A549 (cell line): ENCODE data around the gene CTNNAL1. TPM values are rescaled to one million over a fixed set of nuclear protein-coding genes. Genes with fewer than 3 reads are reported as not detected.

ENCODE experiments used
- ATAC-seq, 2 experiments: fragments of 200-7000 bp in 1 of 2; fragments of >200 bp in 1 of 2; cut with Nextera tagmentation in 1 of 2; cut with Tn5 transposase in 1 of 2; 3 replicates each; pipeline versions ENCODE4 v1.8.0 to v1.9.1; 2018 to 2020; ENCODE audit warnings: mild to moderate bottlenecking in 1 of 2, moderate library complexity in 1 of 2
- CTCF ChIA-PET: fragments of 300-600 bp; sonication (Branson Sonifier 250); formaldehyde crosslinking; extraction: SDS; loops from one replicate; lab custom pipeline; 2021; ENCODE audit warnings: antibody characterized with exemption, inconsistent platforms; lab: Yijun Ruan, JAX
- POLR2A ChIA-PET: fragments of 350-600 bp; formaldehyde crosslinking; extraction: SDS; loops from one replicate; lab custom pipeline; 2021; ENCODE audit warnings: antibody characterized with exemption, inconsistent platforms; lab: Yijun Ruan, JAX
- DNase-seq, 2 experiments: peaks; one replicate each; pipeline versions ENCODE4 v3.0.0 to v3.0.0-alpha.2; 2011 to 2016; ENCODE audit warnings: low read depth in 1 of 2, low spot score in 1 of 2
- FAIRE-seq: peaks from 2 replicates; lab custom pipeline; 2011; peaks lifted over from hg19 to GRCh38; lab: Jason Lieb, UNC
- H3K27ac ChIP-seq, 2 experiments: fragments of >200 bp; sonication (Bioruptor Twin); formaldehyde crosslinking; 3 replicates each; pipeline ENCODE4 v1.5.1; 2016 to 2017
- H3K4me1 ChIP-seq: fragments of >200 bp; sonication (Bioruptor Twin); formaldehyde crosslinking; 3 replicates; pipeline ENCODE4 v1.6.1; 2016
- H3K4me2 ChIP-seq: fragments of >200 bp; sonication (Bioruptor Twin); formaldehyde crosslinking; 3 replicates; pipeline ENCODE4 v1.6.1; 2016
- H3K4me3 ChIP-seq: fragments of >200 bp; sonication (Bioruptor Twin); formaldehyde crosslinking; 3 replicates; pipeline ENCODE4 v1.5.1; 2016
- H3K9me3 ChIP-seq: fragments of >200 bp; sonication (Bioruptor Twin); formaldehyde crosslinking; 3 replicates; pipeline ENCODE4 v1.6.1; 2016
- ATOH8 ChIP-seq: fragments of 250-450 bp; sonication (Bioruptor Pico); IDR thresholded peaks from 2 replicates; pipeline ENCODE4 v1.5.0; 2020; ENCODE audit warnings: low read depth, mild to moderate bottlenecking, moderate library complexity
- CBX2 ChIP-seq: fragments of 200-600 bp; sonication (generic); IDR thresholded peaks from 2 replicates; pipeline ENCODE4 v1.6.1; 2016; ENCODE audit warnings: low read depth, mild to moderate bottlenecking, borderline replicate concordance
- CEBPB ChIP-seq, 2 experiments: fragments of >200 bp in 1 of 2; sonication (Bioruptor Twin) in 1 of 2; formaldehyde crosslinking in 1 of 2; IDR thresholded peaks; 2 replicates each; pipeline ENCODE4 v1.6.1; 2012 to 2016
- EP300 ChIP-seq, 2 experiments: fragments of >200 bp; sonication (Bioruptor Twin); formaldehyde crosslinking; IDR thresholded peaks; 2 replicates in 1 of 2; 3 replicates in 1 of 2; pipeline ENCODE4 v1.6.1; 2016 to 2017
- ESRRA ChIP-seq: fragments of 150-350 bp; IDR thresholded peaks from 2 replicates; pipeline ENCODE4 v1.6.1; 2014; ENCODE audit warnings: mild to moderate bottlenecking, low read length, borderline replicate concordance
- FOSL2 ChIP-seq, 2 experiments: fragments of 450-650 bp in 1 of 2; fragments of >200 bp in 1 of 2; sonication (Bioruptor Twin) in 1 of 2; formaldehyde crosslinking; IDR thresholded peaks; 2 replicates each; pipeline versions ENCODE4 v1.5.0 to v1.6.1; 2016 to 2020; ENCODE audit warnings: mild to moderate bottlenecking in 1 of 2, moderate library complexity in 1 of 2
- GATA3 ChIP-seq: IDR thresholded peaks from 2 replicates; pipeline ENCODE4 v1.6.1; 2012; ENCODE audit warnings: borderline replicate concordance
- HES2 ChIP-seq: fragments of >200 bp; sonication (Bioruptor Twin); formaldehyde crosslinking; IDR thresholded peaks from 2 replicates; pipeline ENCODE4 v1.6.1; 2016
- HEYL ChIP-seq: fragments of 250-450 bp; sonication (Bioruptor Pico); IDR thresholded peaks from 2 replicates; pipeline ENCODE4 v1.8.0; 2021; ENCODE audit warnings: mild to moderate bottlenecking, moderate library complexity
- HOXB5 ChIP-seq: fragments of 250-450 bp; sonication (Bioruptor Pico); IDR thresholded peaks from 2 replicates; pipeline ENCODE4 v1.5.0; 2020; ENCODE audit warnings: mild to moderate bottlenecking, moderate library complexity
- JUN ChIP-seq, 2 experiments: fragments of >200 bp; sonication (Bioruptor Twin); formaldehyde crosslinking; IDR thresholded peaks; 2 replicates in 1 of 2; 3 replicates in 1 of 2; pipeline ENCODE4 v1.6.1; 2016 to 2017
- JUNB ChIP-seq: fragments of >200 bp; sonication (Bioruptor Twin); formaldehyde crosslinking; IDR thresholded peaks from 2 replicates; pipeline ENCODE4 v1.6.1; 2016
- KDM1A ChIP-seq: fragments of 200-600 bp; sonication (generic); IDR thresholded peaks from 2 replicates; pipeline ENCODE4 v1.6.1; 2016; ENCODE audit warnings: low read depth, mild to moderate bottlenecking
- KDM5A ChIP-seq: fragments of 200-600 bp; sonication (generic); IDR thresholded peaks from 2 replicates; pipeline ENCODE4 v1.6.1; 2016; ENCODE audit warnings: antibody characterized with exemption, mild to moderate bottlenecking
- MAX ChIP-seq: IDR thresholded peaks from 2 replicates; pipeline ENCODE4 v1.6.1; 2012
- NPAS2 ChIP-seq: fragments of 250-450 bp; sonication (Bioruptor Pico); IDR thresholded peaks from 2 replicates; pipeline ENCODE4 v1.8.0; 2022; ENCODE audit warnings: mild to moderate bottlenecking, moderate library complexity, borderline replicate concordance
- RFX5 ChIP-seq: fragments of 450-650 bp; IDR thresholded peaks from 2 replicates; pipeline ENCODE4 v1.7.1; 2014; ENCODE audit warnings: antibody characterized with exemption, mild to moderate bottlenecking, moderate library complexity
- SMC3 ChIP-seq: fragments of >200 bp; sonication (Bioruptor Twin); formaldehyde crosslinking; IDR thresholded peaks from 3 replicates; pipeline ENCODE4 v1.6.1; 2018; ENCODE audit warnings: inconsistent platforms
- ZC3H11A ChIP-seq: fragments of 450-650 bp; IDR thresholded peaks from 2 replicates; pipeline ENCODE4 v1.6.1; 2014; ENCODE audit warnings: antibody characterized with exemption, mild to moderate bottlenecking
- ZNF302 ChIP-seq: fragments of 250-450 bp; sonication (Bioruptor Pico); IDR thresholded peaks from 2 replicates; pipeline ENCODE4 v1.9.0; 2021; ENCODE audit warnings: inconsistent platforms, mild to moderate bottlenecking, moderate library complexity
- WGBS: methylation state at CpG from one replicate; pipeline ENCODE4 v1.1.6; 2017; ENCODE audit errors: missing lambda C conversion rate; 5-methylcytosine and 5-hydroxymethylcytosine counted together
- polyA plus RNA-seq, 4 experiments: library from polyadenylated mRNA; depleted of rRNA in 3 of 4; stranded (reverse); fragments of >200 nt; fragmentation: RNase III in 1 of 4; extraction: RNeasy Plus Mini Kit Qiagen cat#74134 plus additional on column Dnase treatment in 1 of 4; gene quantifications; 2 replicates in 3 of 4; 3 replicates in 1 of 4; pipeline ENCODE4 v1.2.3, GENCODE V29; 2011 to 2017

Gene CTNNAL1
- polyA plus RNA-seq, 2 of the 4 experiments (the other 2 are of a cell fraction), result 43.8 to 63.6 TPM

DNA sequence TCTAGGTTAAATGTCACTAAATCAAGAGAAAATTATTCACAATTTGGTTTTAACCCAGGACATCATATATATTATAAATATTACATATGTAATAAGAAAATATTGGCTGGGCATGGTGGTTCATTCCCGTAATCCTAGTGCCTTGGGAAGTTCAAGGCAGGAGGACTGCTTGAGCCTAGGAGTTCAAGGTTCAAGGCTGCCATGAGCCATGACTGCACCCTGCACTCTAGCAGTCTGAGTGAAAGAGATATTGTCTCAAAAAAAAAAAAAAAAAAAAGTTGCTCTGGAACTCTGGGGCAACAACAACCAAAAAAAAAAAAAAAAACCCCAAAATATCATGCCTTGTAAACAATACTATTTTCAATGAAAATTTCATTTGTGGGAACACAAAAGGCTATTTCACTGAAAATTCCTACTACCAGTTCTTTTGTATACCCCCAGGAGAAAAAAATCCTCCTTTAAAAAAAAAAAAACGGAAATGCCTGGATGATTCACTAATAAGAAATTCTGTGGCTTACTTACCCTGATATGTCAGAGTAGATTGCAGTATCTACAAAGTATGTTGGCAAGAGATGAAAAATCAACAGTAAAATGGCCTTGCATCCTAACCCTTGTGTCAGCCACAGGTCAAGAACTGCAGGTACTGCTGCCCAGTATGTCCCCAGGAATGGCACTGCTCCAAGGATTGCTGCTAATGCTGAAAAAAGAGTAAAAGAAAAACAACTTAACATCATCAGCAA, 22.6 kb upstream of the CTNNAL1 start (continued):
- TF ChIP-seq NPAS2 (no peak), JUNB (peak; percentile 95), ESRRA (no peak), RFX5 (no peak), SMC3 (no peak), GATA3 (peak; percentile 95), ZC3H11A (no peak), HEYL (no peak), FOSL2 (IDR thresholded peaks at IDR 0.05) (peak; percentile 91), FOSL2 (CRISPR knock-in tag; IDR thresholded peaks at IDR 0.05) (peak; percentile 88), KDM1A (no peak), MAX (peak; percentile 63), CBX2 (no peak)

GRCh38 chr9:109033941-109034700, 20.8 kb upstream of the CTNNAL1 start:
- Histone ChIP-seq H3K9me3 (no peaks in the 10 kb centered on the region), H3K4me3 (no peak overlapping the region), H3K27ac (peak overlapping the region; percentile 78 to 86), H3K4me2 (peak overlapping the region; percentile 47), H3K4me1 (peaks cover 71% of the 10 kb centered on the region)
- peak in 1 of 2 experiments; percentile 46; a peak in 3 of 6 replicates for ATAC-seq
- peak; percentile 38 to 77; a peak in 3 of 4 replicates for TF ChIP-seq CEBPB (IDR thresholded peaks at IDR 0.05)
- no peak for TF ChIP-seq ATOH8 (CRISPR knock-in tag)
- TF ChIP-seq HES2, result 0 out of 2 replicates have a peak, but pooled peaks have one; percentile 16
- no peak for TF ChIP-seq HOXB5 (CRISPR knock-in tag)
- 0 out of 2 replicates have a peak, but pooled peaks have one; percentile 16 for TF ChIP-seq MAX
- peak; percentile 65; the same call in 1 of the 2 replicates for TF ChIP-seq GATA3
- no peak for TF ChIP-seq KDM5A
- TF ChIP-seq JUN (IDR thresholded peaks at IDR 0.05), result no peak
- no peak for TF ChIP-seq ZNF302 (CRISPR knock-in tag)
- TF ChIP-seq JUNB, result peak; percentile 45; the same call in 1 of the 2 replicates
- peak in 1 of 2 experiments; percentile 22; a peak in 1 of 5 replicates for TF ChIP-seq EP300 (IDR thresholded peaks at IDR 0.05)
- POLR2A ChIA-PET, result no interaction called here
- CTCF ChIA-PET, result interaction anchor here (1.0 to 1.9 kb wide), 3 partner anchors 12 to 149 kb away, joined by 3 to 4 read pairs (median 4); no protein-coding TSS in a partner anchor
- no peak for FAIRE-seq
- whole genome bisulfite sequencing, result 70% methylated on average over 6 of the region's 6 CpGs
- peak in 1 of 2 experiments; percentile 58 for DNase-seq

DNA sequence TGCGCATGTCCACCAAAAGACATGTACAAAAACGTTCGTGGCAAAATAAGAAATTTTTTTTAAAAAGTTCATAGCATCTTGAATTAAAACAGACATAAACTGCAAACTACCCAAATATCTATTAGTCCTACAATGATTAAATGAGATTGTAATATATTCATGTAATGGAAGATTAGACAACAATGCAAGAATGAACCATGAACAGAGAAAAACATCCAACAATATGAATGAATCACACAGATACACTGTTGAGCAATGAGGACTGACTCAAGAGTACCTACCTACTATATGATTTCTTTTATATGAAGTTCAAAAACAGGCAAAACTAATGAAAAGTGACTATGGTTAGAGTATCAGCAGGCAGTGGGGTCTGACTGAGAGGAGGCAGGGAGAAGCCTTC, 17.9 kb upstream of the CTNNAL1 start:
- CTCF ChIA-PET, result no interaction called here
- Histone ChIP-seq H3K4me1 (peaks cover 42% of the 10 kb centered on the region), H3K4me3 (no peak overlapping the region), H3K27ac (no peak overlapping the region), H3K4me2 (no peak overlapping the region), H3K9me3 (no peaks in the 10 kb centered on the region)
- 95% methylated on average over 3 of the region's 3 CpGs for WGBS
- TF ChIP-seq FOSL2 (IDR thresholded peaks at IDR 0.05) (no peak), FOSL2 (CRISPR knock-in tag; IDR thresholded peaks at IDR 0.05) (0 out of 2 replicates have a peak, but pooled peaks have one; percentile 8), CEBPB (IDR thresholded peaks at IDR 0.05) (peak in 1 of 2 experiments; percentile 27; a peak in 2 of 4 replicates), EP300 (IDR thresholded peaks at IDR 0.05) (no peak)
- FAIRE-seq (no peak), DNase-seq (no peak), ATAC-seq (no peak)
- POLR2A ChIA-PET, result no interaction called here
